ENCODE results near the gene SBF2. TPM values are rescaled to one million over a fixed set of nuclear protein-coding genes. Genes with fewer than 3 reads are reported as not detected.

Gene SBF2
- total and polyA plus RNA-seq, 2 of the 13 experiments (the other 11 are each of a cell fraction or from before 2014, with no cell fraction given): 24.0 to 45.8 TPM

DNA sequence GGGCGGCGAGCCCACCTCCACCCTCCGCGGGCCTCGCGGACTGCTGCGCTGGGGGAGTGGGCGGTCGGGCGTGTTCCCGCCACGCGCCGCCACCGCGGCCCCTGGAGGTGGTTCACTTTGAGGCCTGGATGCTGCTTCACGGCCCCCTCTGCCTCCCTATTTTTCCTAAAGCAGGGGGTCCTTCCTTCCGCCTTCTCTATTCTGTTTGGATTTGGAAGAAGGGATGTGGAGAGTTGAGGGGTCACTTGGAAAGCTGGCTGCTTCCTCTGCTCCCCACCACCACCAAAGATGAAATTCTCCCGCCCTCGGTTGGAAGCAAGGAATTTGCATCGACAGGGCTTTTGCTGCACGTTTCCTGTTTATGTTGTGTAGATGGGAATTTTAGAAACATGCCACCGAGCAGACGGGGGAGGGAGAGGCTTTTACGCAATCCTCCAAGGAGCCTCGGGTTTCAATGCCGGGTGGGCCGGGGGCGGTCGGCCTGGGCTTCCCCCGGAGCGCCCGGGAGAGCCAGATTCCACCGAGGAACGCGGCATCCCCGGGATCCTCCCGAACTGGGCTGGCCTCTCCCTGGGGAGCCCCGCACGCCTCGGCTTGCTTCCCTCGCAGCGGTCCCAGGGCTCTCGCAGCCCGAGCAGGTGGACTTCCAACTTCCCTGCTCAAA lies 403 bp upstream of the SBF2 start (continued):
- TF ChIP-seq PAXIP1 (CRISPR knock-in tag; conservative IDR thresholded peaks at IDR 0.05) (peak; percentile 15; the same call in 1 of the 2 replicates), ZNF891 (CRISPR knock-in tag; IDR thresholded peaks at IDR 0.05) (0 out of 2 replicates have a peak, but pooled peaks have one; percentile 41), ZNF556 (CRISPR knock-in tag; IDR thresholded peaks at IDR 0.05; ENCODE audit: borderline replicate concordance) (peak; percentile 25; the same call in 1 of the 2 replicates), BRCA1 (CRISPR knock-in tag; IDR thresholded peaks at IDR 0.05) (no peak), ZKSCAN8 (CRISPR knock-in tag; IDR thresholded peaks at IDR 0.05; ENCODE audit: borderline replicate concordance) (no peak), CHCHD3 (CRISPR knock-in tag; IDR thresholded peaks at IDR 0.05) (0 out of 2 replicates have a peak, but pooled peaks have one; percentile 45), SRF (IDR thresholded peaks at IDR 0.05; ENCODE audit: low read depth, low read length) (no peak), LCORL (IDR thresholded peaks at IDR 0.05) (no peak), LCORL (CRISPR knock-in tag; IDR thresholded peaks at IDR 0.05) (peak; percentile 49; the same call in 1 of the 2 replicates), GABPB1 (CRISPR knock-in tag; IDR thresholded peaks at IDR 0.05) (peak; percentile 50; the same call in 1 of the 2 replicates), ZNF687 (CRISPR knock-in tag; IDR thresholded peaks at IDR 0.05) (peak; percentile 76), THAP11 (CRISPR knock-in tag; IDR thresholded peaks at IDR 0.05) (0 out of 2 replicates have a peak, but pooled peaks have one; percentile 31), KAT7 (CRISPR knock-in tag; IDR thresholded peaks at IDR 0.05; ENCODE audit: borderline replicate concordance) (peak; percentile 32; the same call in 1 of the 2 replicates), PITX1 (CRISPR knock-in tag; IDR thresholded peaks at IDR 0.05) (0 out of 2 replicates have a peak, but pooled peaks have one; percentile 30), ZNF331 (CRISPR knock-in tag; IDR thresholded peaks at IDR 0.05) (peak; percentile 45; the same call in 1 of the 2 replicates), ZNF674 (CRISPR knock-in tag; IDR thresholded peaks at IDR 0.05; ENCODE audit: low read depth) (no peak), SAP130 (CRISPR knock-in tag; IDR thresholded peaks at IDR 0.05; ENCODE audit: low read depth) (peak; percentile 5), ZNF280D (CRISPR knock-in tag; IDR thresholded peaks at IDR 0.05) (no peak; the same call in 1 of the 2 replicates)
- TF ChIP-seq, protein P1, sequence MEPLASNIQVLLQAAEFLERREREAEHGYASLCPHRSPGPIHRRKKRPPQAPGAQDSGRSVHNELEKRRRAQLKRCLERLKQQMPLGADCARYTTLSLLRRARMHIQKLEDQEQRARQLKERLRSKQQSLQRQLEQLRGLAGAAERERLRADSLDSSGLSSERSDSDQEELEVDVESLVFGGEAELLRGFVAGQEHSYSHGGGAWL (CRISPR knock-in tag; IDR thresholded peaks at IDR 0.05): peak; percentile 24; the same call in 1 of the 2 replicates
